Measurements from ENCODE around the gene DHX15.

The DHX15 gene

GRCh38 chr4:24516926-24517325 is 67.4 kb downstream of the DHX15 start:
- no peak for TF ChIP-seq CREB1 (IDR thresholded peaks at IDR 0.05; ENCODE audit: low read depth)
- no peak for TF ChIP-seq TCF12 (IDR thresholded peaks at IDR 0.05; ENCODE audit: low read depth)
- TF ChIP-seq YY1 (IDR thresholded peaks at IDR 0.05; ENCODE audit: low read depth): no peak
- TF ChIP-seq EP300 (IDR thresholded peaks at IDR 0.05; ENCODE audit: borderline replicate concordance): no peak
- no peak for TF ChIP-seq RAD21 (IDR thresholded peaks at IDR 0.05; ENCODE audit: low read depth)
- no peak for TF ChIP-seq FOXM1 (IDR thresholded peaks at IDR 0.05; ENCODE audit: borderline replicate concordance, low read depth)
- no peak for TF ChIP-seq EGR1 (IDR thresholded peaks at IDR 0.05)
- TF ChIP-seq TAF1 (IDR thresholded peaks at IDR 0.05; ENCODE audit: low read depth): no peak
- no peak for TF ChIP-seq ZBTB7A (IDR thresholded peaks at IDR 0.05; ENCODE audit: low read depth)
- TF ChIP-seq TEAD4 (IDR thresholded peaks at IDR 0.05): no peak
- no peak for TF ChIP-seq USF1 (IDR thresholded peaks at IDR 0.05)
- TF ChIP-seq CEBPB (IDR thresholded peaks at IDR 0.05): no peak
- TF ChIP-seq NFIC (IDR thresholded peaks at IDR 0.05): no peak
- no peak for TF ChIP-seq REST (IDR thresholded peaks at IDR 0.05; ENCODE audit: low read depth)
- TF ChIP-seq MAX (IDR thresholded peaks at IDR 0.05): no peak

- TF ChIP-seq CEBPB (IDR thresholded peaks at IDR 0.05): no peak
- TF ChIP-seq FOXM1 (IDR thresholded peaks at IDR 0.05; ENCODE audit: borderline replicate concordance, low read depth): no peak
- TF ChIP-seq EGR1 (IDR thresholded peaks at IDR 0.05): no peak
- TF ChIP-seq YY1 (IDR thresholded peaks at IDR 0.05; ENCODE audit: low read depth): no peak
- no peak for TF ChIP-seq NFIC (IDR thresholded peaks at IDR 0.05)
- no peak for TF ChIP-seq ZBTB7A (IDR thresholded peaks at IDR 0.05; ENCODE audit: low read depth)
- TF ChIP-seq CREB1 (IDR thresholded peaks at IDR 0.05; ENCODE audit: low read depth): no peak
- no peak for TF ChIP-seq REST (IDR thresholded peaks at IDR 0.05; ENCODE audit: low read depth)
- no peak for TF ChIP-seq TAF1 (IDR thresholded peaks at IDR 0.05; ENCODE audit: low read depth)
- TF ChIP-seq TCF12 (IDR thresholded peaks at IDR 0.05; ENCODE audit: low read depth): no peak
- no peak for TF ChIP-seq MAX (IDR thresholded peaks at IDR 0.05)
- TF ChIP-seq RAD21 (IDR thresholded peaks at IDR 0.05; ENCODE audit: low read depth): no peak
- TF ChIP-seq USF1 (IDR thresholded peaks at IDR 0.05): no peak
Observed at GRCh38 chr4:24515698-24516097, 68.7 kb downstream of the DHX15 start.

GRCh38 chr4:24514808-24515207 is 69.5 kb downstream of the DHX15 start:
- no peak for TF ChIP-seq USF1 (IDR thresholded peaks at IDR 0.05)
- TF ChIP-seq TCF12 (IDR thresholded peaks at IDR 0.05; ENCODE audit: low read depth): no peak
- no peak for TF ChIP-seq FOXM1 (IDR thresholded peaks at IDR 0.05; ENCODE audit: borderline replicate concordance, low read depth)
- TF ChIP-seq TAF1 (IDR thresholded peaks at IDR 0.05; ENCODE audit: low read depth): no peak
- TF ChIP-seq CREB1 (IDR thresholded peaks at IDR 0.05; ENCODE audit: low read depth): no peak

- TF ChIP-seq RAD21 (IDR thresholded peaks at IDR 0.05; ENCODE audit: low read depth) (no peak), TEAD4 (IDR thresholded peaks at IDR 0.05) (no peak), TAF1 (IDR thresholded peaks at IDR 0.05; ENCODE audit: low read depth) (no peak), ZBTB7A (IDR thresholded peaks at IDR 0.05; ENCODE audit: low read depth) (no peak)
Observed at GRCh38 chr4:24513718-24514117, 70.6 kb downstream of the DHX15 start.

- TF ChIP-seq TCF12 (IDR thresholded peaks at IDR 0.05; ENCODE audit: low read depth): no peak
- no peak for TF ChIP-seq EGR1 (IDR thresholded peaks at IDR 0.05)
- no peak for TF ChIP-seq ZBTB7A (IDR thresholded peaks at IDR 0.05; ENCODE audit: low read depth)
Observed at GRCh38 chr4:24511371-24512063, 72.8 kb downstream of the DHX15 start.

GRCh38 chr4:24510091-24510490 is 74.3 kb downstream of the DHX15 start:
- no peak for TF ChIP-seq EGR1 (IDR thresholded peaks at IDR 0.05)
- no peak for TF ChIP-seq FOXM1 (IDR thresholded peaks at IDR 0.05; ENCODE audit: borderline replicate concordance, low read depth)
- TF ChIP-seq CEBPB (IDR thresholded peaks at IDR 0.05): no peak
- no peak for TF ChIP-seq USF1 (IDR thresholded peaks at IDR 0.05)
- TF ChIP-seq NFIC (IDR thresholded peaks at IDR 0.05): no peak
- no peak for TF ChIP-seq TEAD4 (IDR thresholded peaks at IDR 0.05)
- TF ChIP-seq TAF1 (IDR thresholded peaks at IDR 0.05; ENCODE audit: low read depth): no peak
- no peak for TF ChIP-seq RAD21 (IDR thresholded peaks at IDR 0.05; ENCODE audit: low read depth)
- no peak for TF ChIP-seq MAX (IDR thresholded peaks at IDR 0.05)
- no peak for TF ChIP-seq EP300 (IDR thresholded peaks at IDR 0.05; ENCODE audit: borderline replicate concordance)
- no peak for TF ChIP-seq CREB1 (IDR thresholded peaks at IDR 0.05; ENCODE audit: low read depth)
- TF ChIP-seq ZBTB7A (IDR thresholded peaks at IDR 0.05; ENCODE audit: low read depth): no peak
- TF ChIP-seq TCF12 (IDR thresholded peaks at IDR 0.05; ENCODE audit: low read depth): no peak
- no peak for TF ChIP-seq REST (IDR thresholded peaks at IDR 0.05; ENCODE audit: low read depth)
- no peak for TF ChIP-seq YY1 (IDR thresholded peaks at IDR 0.05; ENCODE audit: low read depth)
